ENCODE results near the gene ZNF184. TPM values are rescaled to one million over a fixed set of nuclear protein-coding genes. Genes with fewer than 3 reads are reported as not detected.

Gene ZNF184
- total RNA-seq, 4 donors from 2014 or later = 9.5 to 14.0 (median 12.3) TPM

DNA sequence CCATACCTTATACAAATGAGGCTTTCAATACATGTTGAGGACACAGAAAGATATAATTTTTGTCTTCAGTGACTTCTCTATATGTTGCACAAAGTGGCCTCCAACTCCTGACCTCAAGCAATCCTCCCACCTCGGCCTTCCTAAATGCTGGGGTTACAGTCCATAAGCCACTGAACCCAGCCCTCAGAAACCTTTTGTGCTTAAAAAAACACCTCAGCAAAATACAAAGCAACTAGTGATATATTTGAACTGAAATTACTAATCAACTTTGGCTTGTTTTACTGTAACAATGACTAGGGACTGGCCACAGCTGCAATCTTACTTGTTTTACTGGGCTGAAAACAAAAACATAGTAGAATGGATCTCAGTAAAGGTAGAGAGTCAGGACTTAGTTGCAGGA, 3.2 kb upstream of the ZNF184 start:
- TF ChIP-seq POLR2A (IDR thresholded peaks at IDR 0.05) (no peak), CTCF (IDR thresholded peaks at IDR 0.05) (no peak)
- DNase-seq (ENCODE audit: low spot score in 2 of 2) = no peak
- 89% methylated on average over 1 of the region's 1 CpG for WGBS, 2 donors
- intact Hi-C loops (cut with DNase I; ENCODE audit: low total_unique reads) = no loop called here
- no peak overlapping the region for H3K4me3 ChIP-seq (ENCODE audit: low read depth, poor library complexity, severe bottlenecking)

DNA sequence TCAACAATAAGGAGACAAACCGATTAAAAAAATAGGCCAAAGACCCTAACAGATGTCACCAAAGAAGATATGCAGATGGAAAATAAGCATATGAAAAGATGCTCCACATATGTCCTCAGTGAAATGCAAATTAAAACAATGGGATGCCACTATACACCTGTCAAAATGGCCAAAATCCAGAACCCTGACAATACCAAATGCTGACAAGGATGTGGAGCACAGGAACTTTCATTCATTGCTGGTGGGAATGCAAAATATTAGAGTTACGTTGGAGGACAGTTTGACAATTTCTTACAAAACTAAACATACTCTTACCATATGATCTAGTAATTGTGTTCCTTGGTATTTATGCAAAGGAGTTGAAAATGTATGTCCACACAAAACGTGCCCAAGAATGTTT, 1.8 kb upstream of the ZNF184 start:
- WGBS, 2 donors = 85 to 86% methylated on average over 3 of the region's 3 CpGs
- DNase-seq (ENCODE audit: low spot score in 2 of 2) = no peak
- H3K4me3 ChIP-seq (ENCODE audit: low read depth, poor library complexity, severe bottlenecking) = no peak overlapping the region
- no peak for TF ChIP-seq CTCF (IDR thresholded peaks at IDR 0.05)
- no peak for TF ChIP-seq POLR2A (IDR thresholded peaks at IDR 0.05)
- intact Hi-C loops (cut with DNase I; ENCODE audit: low total_unique reads) = no loop called here

- 85 to 87% methylated on average over 4 of the region's 4 CpGs for WGBS, 2 donors
- intact Hi-C loops (cut with DNase I; ENCODE audit: low total_unique reads) = no loop called here
- TF ChIP-seq POLR2A (IDR thresholded peaks at IDR 0.05) = no peak
Observed at GRCh38 chr6:27474172-27474465, 1.2 kb upstream of the ZNF184 start.

GRCh38 chr6:27472182-27472616, 706 bp downstream of the ZNF184 start:
- peak in 1 of 2 donors; percentile 42 for DNase-seq (ENCODE audit: low spot score in 2 of 2)
- H3K4me3 ChIP-seq (ENCODE audit: low read depth, poor library complexity, severe bottlenecking) = peak overlapping the region; percentile 97
- 1% methylated on average over 13 of the region's 13 CpGs for WGBS, 2 donors
- intact Hi-C loops (cut with DNase I; ENCODE audit: low total_unique reads) = no loop called here
- TF ChIP-seq POLR2A (IDR thresholded peaks at IDR 0.05) (no peak), CTCF (IDR thresholded peaks at IDR 0.05) (no peak)

More at GRCh38 chr6:27474172-27474465, 1.2 kb upstream of the ZNF184 start:
- no peak for DNase-seq (ENCODE audit: low spot score in 2 of 2)
- no peak overlapping the region for H3K4me3 ChIP-seq (ENCODE audit: low read depth, poor library complexity, severe bottlenecking)

GRCh38 chr6:27471365-27472115, 1.4 kb downstream of the ZNF184 start:
- 42 to 43% methylated on average over 6 of the region's 6 CpGs for WGBS, 2 donors
- no peak overlapping the region for H3K4me3 ChIP-seq (ENCODE audit: low read depth, poor library complexity, severe bottlenecking)
- intact Hi-C loops (cut with DNase I; ENCODE audit: low total_unique reads) = no loop called here
- TF ChIP-seq POLR2A (IDR thresholded peaks at IDR 0.05) (no peak), CTCF (IDR thresholded peaks at IDR 0.05) (no peak)
- no peak for DNase-seq (ENCODE audit: low spot score in 2 of 2)

DNA sequence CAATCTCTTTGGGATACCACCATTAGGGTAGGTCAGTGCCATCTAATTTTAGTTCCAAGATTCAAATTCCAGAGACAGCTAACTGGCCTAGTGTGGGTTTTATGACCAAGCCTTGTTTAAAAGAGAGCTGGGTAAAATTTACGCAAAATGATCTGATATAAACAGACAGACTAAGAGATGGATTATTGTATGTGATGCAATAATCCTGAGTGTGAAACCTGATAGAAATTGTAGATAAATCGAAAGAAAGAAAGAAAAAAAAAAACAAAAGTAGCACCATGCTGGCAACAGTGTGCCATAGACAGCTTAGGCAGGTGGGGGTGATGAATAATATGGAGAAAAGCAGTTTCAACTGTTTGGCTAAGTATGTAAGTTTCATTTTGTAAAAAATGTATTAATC, 2.9 kb downstream of the ZNF184 start:
- no peak overlapping the region for H3K4me3 ChIP-seq (ENCODE audit: low read depth, poor library complexity, severe bottlenecking)
- no peak for DNase-seq (ENCODE audit: low spot score in 2 of 2)
- no peak for TF ChIP-seq CTCF (IDR thresholded peaks at IDR 0.05)
- TF ChIP-seq POLR2A (IDR thresholded peaks at IDR 0.05) = no peak
- intact Hi-C loops (cut with DNase I; ENCODE audit: low total_unique reads) = no loop called here
- 87 to 92% methylated on average over 2 of the region's 2 CpGs for WGBS, 2 donors
